ENCODE measurements around the gene TMEM101.

DNA sequence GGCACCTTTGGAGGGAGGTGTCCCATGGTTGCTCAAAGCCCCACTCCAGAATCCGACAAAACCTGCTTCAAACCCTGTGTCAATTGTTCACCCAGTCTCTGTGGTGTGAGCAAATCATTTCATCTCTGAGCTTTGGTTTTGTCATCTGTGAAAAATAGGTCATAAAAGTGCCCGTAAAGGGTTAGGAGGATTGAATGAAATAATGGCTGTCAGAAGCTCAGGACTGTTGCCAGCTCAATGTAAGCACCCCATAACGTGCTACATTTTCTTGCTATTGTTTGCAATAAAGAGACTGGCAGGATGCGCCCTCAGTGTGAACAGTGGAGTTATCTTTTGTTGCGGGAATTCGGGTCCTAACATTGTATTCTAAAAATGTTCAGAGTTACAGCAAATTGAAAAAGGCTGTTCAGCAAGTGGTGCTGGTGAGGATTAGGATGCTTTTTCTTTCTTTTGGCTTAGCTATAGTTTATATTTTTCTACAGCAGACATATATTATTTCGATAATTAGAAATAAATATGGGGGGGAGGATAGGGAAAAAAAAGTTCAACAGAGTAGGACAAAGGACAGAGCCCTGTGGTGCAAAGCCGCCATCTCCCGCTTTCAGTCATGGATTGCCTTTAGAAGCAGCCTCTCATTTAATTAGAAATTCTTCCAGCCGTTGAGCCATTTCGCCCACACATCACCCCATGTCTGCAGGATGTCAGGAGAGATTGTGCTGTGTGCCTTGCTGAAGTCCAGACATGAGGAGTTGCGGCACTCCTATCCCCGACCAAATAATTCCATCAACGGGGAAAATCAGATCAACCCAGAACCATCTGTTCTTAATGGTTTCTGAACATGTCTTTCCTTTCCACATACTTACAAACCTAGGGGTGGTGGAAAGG is 40.1 kb downstream of the TMEM101 start:
- TF ChIP-seq, protein P1, sequence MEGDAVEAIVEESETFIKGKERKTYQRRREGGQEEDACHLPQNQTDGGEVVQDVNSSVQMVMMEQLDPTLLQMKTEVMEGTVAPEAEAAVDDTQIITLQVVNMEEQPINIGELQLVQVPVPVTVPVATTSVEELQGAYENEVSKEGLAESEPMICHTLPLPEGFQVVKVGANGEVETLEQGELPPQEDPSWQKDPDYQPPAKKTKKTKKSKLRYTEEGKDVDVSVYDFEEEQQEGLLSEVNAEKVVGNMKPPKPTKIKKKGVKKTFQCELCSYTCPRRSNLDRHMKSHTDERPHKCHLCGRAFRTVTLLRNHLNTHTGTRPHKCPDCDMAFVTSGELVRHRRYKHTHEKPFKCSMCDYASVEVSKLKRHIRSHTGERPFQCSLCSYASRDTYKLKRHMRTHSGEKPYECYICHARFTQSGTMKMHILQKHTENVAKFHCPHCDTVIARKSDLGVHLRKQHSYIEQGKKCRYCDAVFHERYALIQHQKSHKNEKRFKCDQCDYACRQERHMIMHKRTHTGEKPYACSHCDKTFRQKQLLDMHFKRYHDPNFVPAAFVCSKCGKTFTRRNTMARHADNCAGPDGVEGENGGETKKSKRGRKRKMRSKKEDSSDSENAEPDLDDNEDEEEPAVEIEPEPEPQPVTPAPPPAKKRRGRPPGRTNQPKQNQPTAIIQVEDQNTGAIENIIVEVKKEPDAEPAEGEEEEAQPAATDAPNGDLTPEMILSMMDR (conservative IDR thresholded peaks at IDR 0.05; ENCODE audit: low read length) = no peak
- TF ChIP-seq EZH2phosphoT487 (IDR thresholded peaks at IDR 0.05; ENCODE audit: borderline replicate concordance) = no peak
